ENCODE results near the gene TMOD3. TPM values are rescaled to one million over a fixed set of nuclear protein-coding genes. Genes with fewer than 3 reads are reported as not detected.
"Not testable (repeated sequence)": the region's sequence is repeated elsewhere in the genome, so short reads cannot be mapped to it uniquely, and the experiment has no call there.

The TMOD3 gene
- total RNA-seq = 76.2 TPM

GRCh38 chr15:51829376-51830275, at the start of gene TMOD3:
TSS of gene TMOD3 (plus strand) at chr15:51829653. CDS start at chr15:51862885, 33,232 bp downstream.
- DNase-seq (ENCODE audit: low spot score in 2 of 2) (peak; percentile 89 to 90), FAIRE-seq (no peak)

GRCh38 chr15:51780636-51781035, 48.8 kb upstream of the TMOD3 start:
- DNase-seq (ENCODE audit: low spot score in 2 of 2) (no peak), FAIRE-seq (no peak)

GRCh38 chr15:51781506-51781905, 47.9 kb upstream of the TMOD3 start:
- DNase-seq (ENCODE audit: low spot score in 2 of 2) (no peak), FAIRE-seq (no peak)

GRCh38 chr15:51782357-51782896, 47.0 kb upstream of the TMOD3 start:
- DNase-seq (ENCODE audit: low spot score in 2 of 2) = no peak
- no peak for FAIRE-seq

- FAIRE-seq = no peak
Observed at GRCh38 chr15:51783967-51784366, 45.5 kb upstream of the TMOD3 start.

GRCh38 chr15:51787130-51787529, 42.3 kb upstream of the TMOD3 start:
- FAIRE-seq; DNase-seq (ENCODE audit: low spot score in 2 of 2): not testable (repeated sequence)

More at GRCh38 chr15:51783967-51784366, 45.5 kb upstream of the TMOD3 start:
- DNase-seq (ENCODE audit: low spot score in 2 of 2) = no peak

- FAIRE-seq; DNase-seq (ENCODE audit: low spot score in 2 of 2): not testable (repeated sequence)
Observed at GRCh38 chr15:51792474-51792873, 37.0 kb upstream of the TMOD3 start.

- no peak for DNase-seq (ENCODE audit: low spot score in 2 of 2)
- no peak for FAIRE-seq
Observed at GRCh38 chr15:51793521-51794305, 35.7 kb upstream of the TMOD3 start.

- no peak for FAIRE-seq
Observed at GRCh38 chr15:51796847-51797401, 32.5 kb upstream of the TMOD3 start.

GRCh38 chr15:51798281-51798680, 31.2 kb upstream of the TMOD3 start:
- no peak for DNase-seq (ENCODE audit: low spot score in 2 of 2)
- FAIRE-seq = no peak

More at GRCh38 chr15:51796847-51797401, 32.5 kb upstream of the TMOD3 start:
- DNase-seq (ENCODE audit: low spot score in 2 of 2) = no peak

GRCh38 chr15:51799282-51800252, 29.9 kb upstream of the TMOD3 start:
- DNase-seq (ENCODE audit: low spot score in 2 of 2) = no peak
- no peak for FAIRE-seq

- FAIRE-seq (no peak), DNase-seq (ENCODE audit: low spot score in 2 of 2) (no peak)
Observed at GRCh38 chr15:51801391-51801835, 28.0 kb upstream of the TMOD3 start.

- FAIRE-seq (no peak), DNase-seq (ENCODE audit: low spot score in 2 of 2) (no peak)
Observed at GRCh38 chr15:51802593-51802992, 26.9 kb upstream of the TMOD3 start.

GRCh38 chr15:51803965-51804364, 25.5 kb upstream of the TMOD3 start:
- FAIRE-seq (no peak), DNase-seq (ENCODE audit: low spot score in 2 of 2) (no peak)

- no peak for DNase-seq (ENCODE audit: low spot score in 2 of 2)
- no peak for FAIRE-seq
Observed at GRCh38 chr15:51806123-51806522, 23.3 kb upstream of the TMOD3 start.

GRCh38 chr15:51809457-51809856, 20.0 kb upstream of the TMOD3 start:
- DNase-seq (ENCODE audit: low spot score in 2 of 2) (no peak), FAIRE-seq (no peak)

GRCh38 chr15:51812598-51812997, 16.9 kb upstream of the TMOD3 start:
- FAIRE-seq (no peak), DNase-seq (ENCODE audit: low spot score in 2 of 2) (no peak)

- FAIRE-seq = no peak
- DNase-seq (ENCODE audit: low spot score in 2 of 2) = no peak
Observed at GRCh38 chr15:51814606-51815005, 14.8 kb upstream of the TMOD3 start.

GRCh38 chr15:51816611-51817010, 12.8 kb upstream of the TMOD3 start:
- no peak for FAIRE-seq
- no peak for DNase-seq (ENCODE audit: low spot score in 2 of 2)

All from frontal cortex (tissue), 4 donors.